Germinal center (tissue), 1 donor: ENCODE measurements around the gene SCN3A.

Experiments
- DNase-seq: peaks from one replicate; pipeline ENCODE4 v3.0.0; 2012; ENCODE audit warnings: mixed read lengths, low spot score

SCN3A gene

GRCh38 chr2:165203689-165204559 is at the start of gene SCN3A:
Gene SCN3A (minus strand): TSS chr2:165204050. CDS start chr2:165176394, 27,656 bp downstream.
- peak; percentile 3 for DNase-seq

DNA sequence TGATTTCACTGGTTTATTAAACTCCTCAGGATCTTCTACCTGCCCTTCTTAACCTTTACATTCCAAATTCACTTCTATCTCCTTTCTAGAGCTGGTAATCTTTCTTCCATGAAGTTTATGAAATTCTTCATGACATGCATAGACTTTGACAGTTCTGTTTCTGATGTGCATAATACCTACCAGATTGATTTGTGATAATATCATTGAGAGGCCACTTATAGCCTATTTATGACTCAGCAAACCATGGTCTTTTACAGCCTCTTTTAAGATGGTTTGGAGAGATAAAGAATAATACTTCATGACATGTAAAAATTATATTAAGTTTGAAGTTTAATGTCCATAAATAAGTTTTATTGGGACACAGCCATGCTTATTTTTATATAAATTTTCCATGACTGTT is 49.3 kb upstream of the SCN3A start:
- no peak for DNase-seq

GRCh38 chr2:165251366-165251765 is 47.5 kb upstream of the SCN3A start:
- DNase-seq = no peak

- no peak for DNase-seq
Measured at GRCh38 chr2:165248238-165248637, 44.4 kb upstream of the SCN3A start.

GRCh38 chr2:165245081-165245793 is 41.4 kb upstream of the SCN3A start:
- DNase-seq = no peak

- DNase-seq = no peak
Measured at GRCh38 chr2:165240916-165241315, 37.1 kb upstream of the SCN3A start.

- DNase-seq = no peak
Measured at GRCh38 chr2:165239856-165240515, 36.1 kb upstream of the SCN3A start.

GRCh38 chr2:165239230-165239629 is 35.4 kb upstream of the SCN3A start, which contains the start of gene SCN2A:
Gene SCN2A (plus strand): TSS chr2:165239414. CDS start chr2:165295824, 56,410 bp downstream.
- DNase-seq = peak; percentile 2

DNA sequence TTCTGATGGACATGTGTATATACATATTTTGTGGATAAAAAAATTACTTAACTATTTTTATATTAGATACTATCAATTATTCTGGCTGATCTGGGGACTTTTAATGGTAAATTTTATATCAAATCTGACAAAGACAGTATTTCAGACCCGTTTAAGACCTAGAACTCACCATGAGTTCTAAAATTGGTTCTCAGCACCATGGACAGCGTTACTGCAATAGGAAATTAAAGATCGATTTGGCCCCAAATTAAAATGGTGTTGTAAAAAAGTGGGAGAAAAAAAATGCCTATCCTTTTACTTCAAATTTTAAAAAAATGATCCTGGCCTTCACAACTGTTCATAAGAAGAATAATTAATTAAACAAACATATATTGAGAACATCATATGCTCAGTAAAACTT is 34.4 kb upstream of the SCN3A start:
- no peak for DNase-seq

GRCh38 chr2:165237056-165237455 is 33.2 kb upstream of the SCN3A start:
- no peak for DNase-seq

- no peak for DNase-seq
Measured at GRCh38 chr2:165227571-165227970, 23.7 kb upstream of the SCN3A start.

GRCh38 chr2:165224941-165225340 is 21.1 kb upstream of the SCN3A start:
- no peak for DNase-seq

- DNase-seq = no peak
Measured at GRCh38 chr2:165219481-165219880, 15.6 kb upstream of the SCN3A start.

DNA sequence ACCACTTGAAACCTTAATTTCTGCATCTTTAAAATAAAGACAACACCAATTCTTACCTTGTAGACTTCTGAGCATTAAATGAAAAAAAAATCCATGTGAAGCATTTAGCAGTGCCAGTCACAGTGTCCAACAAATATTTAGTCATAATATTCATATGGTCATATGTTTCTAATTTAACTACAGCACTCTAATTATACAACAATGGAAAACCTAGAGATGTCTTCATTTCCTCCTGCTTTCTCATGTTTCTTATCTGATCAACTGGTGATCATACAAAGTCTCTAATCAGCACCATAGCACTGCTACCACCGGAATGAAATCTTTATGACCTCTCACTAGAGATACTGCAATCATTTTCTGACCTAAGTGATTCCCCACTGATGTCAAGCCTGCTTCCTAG is 10.2 kb upstream of the SCN3A start:
- DNase-seq = no peak

DNA sequence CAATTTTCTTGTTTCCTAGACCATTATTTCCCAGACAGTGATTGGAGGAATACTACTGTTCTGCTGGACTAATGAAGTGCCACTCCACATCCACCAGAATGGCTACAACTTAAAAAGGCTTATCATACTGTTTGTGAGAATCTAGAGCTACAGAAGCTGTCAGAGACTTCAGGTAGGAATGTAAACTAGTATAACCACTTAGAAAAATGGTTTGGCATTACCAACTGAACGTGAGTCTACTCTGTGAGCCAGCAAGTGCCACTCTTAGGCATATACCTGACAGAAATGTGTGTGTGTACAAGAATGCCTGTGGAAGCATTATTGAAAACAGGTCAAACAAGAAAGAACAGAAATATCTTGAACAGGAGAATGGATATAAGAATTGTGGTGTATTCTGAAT is 4.2 kb upstream of the SCN3A start:
- no peak for DNase-seq

DNA sequence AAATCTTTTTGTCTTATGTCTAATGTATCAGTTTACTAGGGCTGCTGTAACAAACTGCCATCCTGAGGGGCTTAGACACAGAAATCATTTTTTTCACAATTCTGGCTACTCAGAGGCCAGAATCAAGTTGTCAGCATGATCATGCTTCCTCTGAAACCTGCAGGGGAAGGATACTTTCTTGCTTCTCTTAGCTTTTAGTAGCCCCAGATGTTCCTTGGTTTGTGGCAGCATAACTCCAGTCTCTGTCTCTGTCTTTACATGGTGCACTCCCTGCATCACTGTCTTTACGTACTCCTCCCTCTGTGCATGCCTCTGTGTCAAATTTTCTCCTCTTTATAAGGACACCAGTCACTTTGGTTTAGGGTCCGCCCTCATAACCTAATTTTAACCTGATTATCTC is 2.0 kb upstream of the SCN3A start:
- no peak for DNase-seq

GRCh38 chr2:165202239-165202638 is 1.6 kb downstream of the SCN3A start:
- DNase-seq = no peak

DNA sequence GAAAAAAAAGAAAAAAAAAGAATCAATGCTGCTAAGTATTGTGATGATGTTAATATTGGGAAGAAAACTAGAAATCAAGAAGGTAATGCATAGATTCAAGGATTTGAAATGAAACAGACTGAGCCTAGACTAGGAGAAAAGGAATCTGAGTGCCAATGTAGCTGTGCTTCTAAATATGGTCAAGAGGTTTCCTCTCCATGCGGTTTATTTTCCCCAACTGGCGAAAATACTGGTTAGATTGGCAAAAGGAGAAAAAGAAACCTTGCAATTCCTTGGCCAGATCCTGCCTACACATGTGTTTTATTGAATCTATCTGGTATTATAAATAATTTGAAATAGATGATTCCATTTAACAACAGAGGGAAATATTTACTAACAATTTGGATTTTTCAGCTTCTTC is 5.7 kb downstream of the SCN3A start:
- no peak for DNase-seq

GRCh38 chr2:165197346-165197745 is 6.5 kb downstream of the SCN3A start:
- no peak for DNase-seq

GRCh38 chr2:165196411-165196810 is 7.4 kb downstream of the SCN3A start:
- no peak for DNase-seq

DNA sequence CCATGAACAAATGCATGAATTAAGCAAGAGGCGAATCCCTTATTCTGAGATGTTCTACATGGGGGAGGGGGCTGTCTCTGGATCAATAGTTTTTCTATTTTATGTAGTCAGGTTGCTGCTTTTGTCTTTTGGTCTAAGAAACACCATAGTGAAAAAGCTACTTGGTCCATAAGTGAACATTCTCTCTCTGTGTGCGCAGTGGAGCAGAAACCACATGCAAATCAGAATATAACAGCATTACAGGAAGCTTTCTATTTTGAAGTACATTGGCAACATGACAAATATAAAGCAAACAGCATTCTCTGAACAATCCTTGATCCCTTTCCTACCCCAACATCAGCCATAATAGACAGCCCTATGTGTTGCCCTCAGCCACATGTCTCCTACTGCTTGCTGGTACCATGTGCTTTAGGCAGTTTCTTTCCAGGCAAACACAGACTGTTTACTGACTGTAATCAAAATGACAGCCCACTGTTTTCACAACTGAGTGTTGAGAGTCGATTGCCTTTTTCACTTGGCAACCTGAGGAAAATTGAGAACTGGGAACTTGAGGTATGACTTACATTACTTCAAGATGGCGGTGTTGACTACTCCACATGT is 10.6 kb downstream of the SCN3A start:
- peak; percentile 6 for DNase-seq

GRCh38 chr2:165192729-165193128 is 11.1 kb downstream of the SCN3A start:
- DNase-seq = no peak
